ENCODE data around the gene CD8A.

CD8A gene

DNA sequence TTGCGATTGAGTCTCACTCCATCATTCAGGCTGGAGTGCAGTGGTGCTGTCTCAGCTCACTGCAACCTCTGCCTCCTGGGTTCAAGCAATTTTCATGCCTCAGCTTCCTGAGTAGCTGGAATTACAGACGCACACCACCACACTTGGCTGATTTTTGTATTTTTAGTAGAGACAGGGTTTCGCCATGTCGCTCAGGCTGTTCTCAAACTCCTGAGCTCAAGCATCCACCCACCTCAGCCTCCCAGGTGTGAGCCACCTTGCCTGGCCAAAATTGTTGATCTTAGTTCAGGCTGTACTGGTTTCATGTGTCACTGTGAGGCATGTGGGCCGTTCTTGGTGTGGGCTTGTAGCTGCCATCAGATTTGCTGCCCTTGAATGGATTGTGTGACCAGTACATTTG, 18.1 kb downstream of the CD8A start:
- Histone ChIP-seq H3K36me3 (ENCODE audit: insufficient read depth, low read length) (peaks cover 44% of the 10 kb centered on the region), H3K4me3 (ENCODE audit: low read depth in 1 of 2, low read length in 2 of 2) (no peak overlapping the region), H3K9ac (ENCODE audit: low read length) (no peak overlapping the region), H3K27me3 (ENCODE audit: control insufficient read depth in 1 of 2, insufficient read depth in 2 of 2, low read length in 2 of 2) (no peaks in the 10 kb centered on the region), H3K27ac (ENCODE audit: low read depth, low read length) (no peak overlapping the region), H3K4me1 (ENCODE audit: insufficient read depth, low read length) (peaks cover 7% of the 10 kb centered on the region), H3K9me3 (ENCODE audit: low read length) (no peaks in the 10 kb centered on the region)

GRCh38 chr2:86770816-86771301, 19.9 kb downstream of the CD8A start:
- Histone ChIP-seq H3K4me1 (ENCODE audit: insufficient read depth, low read length) (peaks cover 7% of the 10 kb centered on the region), H3K27me3 (ENCODE audit: control insufficient read depth in 1 of 2, insufficient read depth in 2 of 2, low read length in 2 of 2) (no peaks in the 10 kb centered on the region), H3K36me3 (ENCODE audit: insufficient read depth, low read length) (peaks cover 48% of the 10 kb centered on the region), H3K4me3 (ENCODE audit: low read depth in 1 of 2, low read length in 2 of 2) (no peak overlapping the region), H3K27ac (ENCODE audit: low read depth, low read length) (no peak overlapping the region), H3K9ac (ENCODE audit: low read length) (no peak overlapping the region), H3K9me3 (ENCODE audit: low read length) (no peaks in the 10 kb centered on the region)

- Histone ChIP-seq H3K4me3 (ENCODE audit: low read depth in 1 of 2, low read length in 2 of 2) (no peak overlapping the region), H3K4me1 (ENCODE audit: insufficient read depth, low read length) (peaks cover 7% of the 10 kb centered on the region), H3K9me3 (ENCODE audit: low read length) (no peaks in the 10 kb centered on the region), H3K36me3 (ENCODE audit: insufficient read depth, low read length) (peaks cover 48% of the 10 kb centered on the region), H3K27me3 (ENCODE audit: control insufficient read depth in 1 of 2, insufficient read depth in 2 of 2, low read length in 2 of 2) (no peaks in the 10 kb centered on the region), H3K9ac (ENCODE audit: low read length) (no peak overlapping the region), H3K27ac (ENCODE audit: low read depth, low read length) (no peak overlapping the region)
These were observed 20.9 kb downstream of the CD8A start for GRCh38 chr2:86769838-86770237.

DNA sequence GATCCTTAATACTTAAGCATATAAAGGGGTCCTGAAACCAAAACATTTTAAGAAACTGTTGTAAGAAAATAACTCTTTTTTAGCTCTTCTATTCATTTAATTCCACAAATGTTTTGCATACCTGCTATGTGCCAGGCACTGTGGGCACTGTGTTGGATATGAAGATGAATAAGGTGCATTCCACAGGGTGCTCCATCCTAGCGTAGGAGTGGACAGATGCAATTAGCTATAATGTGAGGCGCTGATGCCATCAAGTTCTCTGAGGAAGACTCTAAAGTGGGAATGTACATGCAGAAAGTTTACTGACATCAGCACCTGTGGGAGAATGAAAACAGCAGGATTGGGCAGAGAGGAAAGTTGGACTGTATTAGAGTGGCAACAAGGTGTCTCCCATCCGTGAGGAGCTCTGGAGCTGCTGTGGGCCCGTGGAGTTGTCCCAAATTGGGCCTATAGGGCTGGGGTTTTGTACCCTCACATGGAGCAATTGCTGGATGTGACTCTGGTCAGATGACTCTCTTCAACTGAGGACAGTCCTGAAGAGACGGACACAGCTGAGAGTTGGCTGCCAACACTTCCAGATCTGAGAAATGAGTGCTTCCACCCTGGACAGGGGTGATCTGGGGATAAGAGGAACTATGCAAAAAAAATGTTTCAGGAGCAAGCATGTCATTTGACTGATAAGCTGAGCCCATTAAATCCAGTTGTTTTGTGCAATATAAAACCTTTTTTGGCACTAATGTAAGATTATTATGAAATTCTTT, 22.3 kb downstream of the CD8A start:
- Histone ChIP-seq H3K27ac (ENCODE audit: low read depth, low read length) (no peak overlapping the region), H3K36me3 (ENCODE audit: insufficient read depth, low read length) (peaks cover 40% of the 10 kb centered on the region), H3K9me3 (ENCODE audit: low read length) (no peaks in the 10 kb centered on the region), H3K9ac (ENCODE audit: low read length) (no peak overlapping the region), H3K4me3 (ENCODE audit: low read depth in 1 of 2, low read length in 2 of 2) (no peak overlapping the region), H3K4me1 (ENCODE audit: insufficient read depth, low read length) (peaks cover 7% of the 10 kb centered on the region), H3K27me3 (ENCODE audit: control insufficient read depth in 1 of 2, insufficient read depth in 2 of 2, low read length in 2 of 2) (no peaks in the 10 kb centered on the region)

DNA sequence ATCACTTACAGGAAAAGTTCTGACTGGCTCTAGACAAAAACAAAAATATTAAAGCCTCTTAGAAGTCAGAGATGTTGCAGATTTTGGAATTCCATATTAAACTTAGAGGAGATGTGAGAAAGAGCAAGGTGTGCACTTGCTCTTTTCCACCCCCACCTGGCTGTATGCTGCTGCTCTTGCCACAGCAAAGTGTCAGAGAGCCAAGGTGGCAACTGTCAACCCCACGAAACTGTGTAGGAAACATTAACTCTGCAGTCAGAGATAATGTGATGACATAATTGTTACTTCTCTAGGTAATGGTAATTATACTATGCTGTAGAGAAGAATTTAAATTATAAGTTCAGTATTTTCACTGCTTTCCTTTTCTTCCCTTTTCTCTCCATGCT, 25.4 kb downstream of the CD8A start:
- Histone ChIP-seq H3K36me3 (ENCODE audit: insufficient read depth, low read length) (peaks cover 21% of the 10 kb centered on the region), H3K4me3 (ENCODE audit: low read depth in 1 of 2, low read length in 2 of 2) (no peak overlapping the region), H3K27ac (ENCODE audit: low read depth, low read length) (no peak overlapping the region), H3K9ac (ENCODE audit: low read length) (no peak overlapping the region), H3K4me1 (ENCODE audit: insufficient read depth, low read length) (peaks cover 7% of the 10 kb centered on the region), H3K9me3 (ENCODE audit: low read length) (no peaks in the 10 kb centered on the region), H3K27me3 (ENCODE audit: control insufficient read depth in 1 of 2, insufficient read depth in 2 of 2, low read length in 2 of 2) (no peaks in the 10 kb centered on the region)

DNA sequence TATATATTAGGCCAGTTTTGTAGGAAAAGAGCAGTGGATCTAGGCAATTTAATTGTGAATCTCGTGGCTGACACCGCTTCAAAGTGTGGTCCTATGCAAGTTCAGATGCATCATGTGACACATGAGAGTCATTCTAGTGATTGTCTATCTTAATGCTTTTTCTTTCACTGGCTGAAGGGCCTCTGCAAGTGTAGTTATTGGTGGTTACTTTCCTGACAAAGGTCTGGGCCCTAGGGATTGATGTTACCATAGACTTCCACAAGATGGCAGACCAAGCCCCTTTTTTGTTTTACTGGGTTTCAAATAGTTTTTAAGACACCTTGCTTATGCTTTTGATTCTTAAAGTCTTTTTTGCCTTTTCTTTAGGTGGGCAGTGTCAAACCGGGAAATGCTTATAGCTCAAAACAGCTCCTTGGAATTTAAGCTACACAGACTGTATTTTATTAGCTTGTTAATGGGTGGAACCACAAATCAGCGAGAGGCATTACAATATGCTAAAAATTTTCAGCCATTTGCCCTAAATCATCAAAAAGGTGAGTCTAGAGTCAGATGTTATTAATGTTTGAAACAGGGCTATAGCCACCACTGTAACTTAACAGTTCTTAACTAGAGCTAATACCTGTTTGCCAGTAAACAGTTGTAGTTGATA, 25.9 kb downstream of the CD8A start:
- H3K27me3 ChIP-seq (ENCODE audit: control insufficient read depth in 1 of 2, insufficient read depth in 2 of 2, low read length in 2 of 2) = no peaks in the 10 kb centered on the region
- H3K36me3 ChIP-seq (ENCODE audit: insufficient read depth, low read length) = peaks cover 16% of the 10 kb centered on the region

GRCh38 chr2:86760371-86760770, 30.3 kb downstream of the CD8A start:
- H3K4me1 ChIP-seq (ENCODE audit: insufficient read depth, low read length) = no peaks in the 10 kb centered on the region
- H3K27ac ChIP-seq (ENCODE audit: low read depth, low read length) = no peak overlapping the region
- peaks cover 9% of the 10 kb centered on the region for H3K36me3 ChIP-seq (ENCODE audit: insufficient read depth, low read length)
- H3K4me3 ChIP-seq (ENCODE audit: low read depth in 1 of 2, low read length in 2 of 2) = no peak overlapping the region
- no peak overlapping the region for H3K9ac ChIP-seq (ENCODE audit: low read length)
- H3K9me3 ChIP-seq (ENCODE audit: low read length) = no peaks in the 10 kb centered on the region
- H3K27me3 ChIP-seq (ENCODE audit: control insufficient read depth in 1 of 2, insufficient read depth in 2 of 2, low read length in 2 of 2) = no peaks in the 10 kb centered on the region

More for the DNA sequence above, 25.9 kb downstream of the CD8A start:
- H3K4me3 ChIP-seq (ENCODE audit: low read depth in 1 of 2, low read length in 2 of 2) = no peak overlapping the region
- peaks cover 7% of the 10 kb centered on the region for H3K4me1 ChIP-seq (ENCODE audit: insufficient read depth, low read length)
- no peak overlapping the region for H3K27ac ChIP-seq (ENCODE audit: low read depth, low read length)
- no peak overlapping the region for H3K9ac ChIP-seq (ENCODE audit: low read length)
- no peaks in the 10 kb centered on the region for H3K9me3 ChIP-seq (ENCODE audit: low read length)

DNA sequence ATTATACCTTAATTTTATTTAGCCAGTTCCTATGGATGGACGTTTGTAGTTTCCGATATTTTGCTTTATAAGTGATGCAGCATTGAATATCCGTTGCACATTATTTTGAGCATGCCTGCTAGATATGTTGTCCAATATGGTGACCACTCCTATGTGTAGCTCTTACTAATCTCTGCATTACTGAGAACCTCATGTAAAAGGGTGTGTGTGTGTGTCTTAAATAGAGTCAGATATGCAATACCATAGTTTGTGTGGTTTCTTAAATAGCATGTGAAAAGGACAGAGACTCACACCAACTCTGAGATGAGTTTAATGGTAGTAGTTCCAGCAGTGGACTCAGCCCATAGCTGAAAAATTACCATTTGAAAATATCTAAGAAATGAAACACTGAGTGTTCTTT, 32.3 kb downstream of the CD8A start:
- H3K9ac ChIP-seq (ENCODE audit: low read length) = no peak overlapping the region
- no peaks in the 10 kb centered on the region for H3K4me1 ChIP-seq (ENCODE audit: insufficient read depth, low read length)
- H3K36me3 ChIP-seq (ENCODE audit: insufficient read depth, low read length) = peaks cover 11% of the 10 kb centered on the region
- H3K27ac ChIP-seq (ENCODE audit: low read depth, low read length) = no peak overlapping the region
- H3K4me3 ChIP-seq (ENCODE audit: low read depth in 1 of 2, low read length in 2 of 2) = no peak overlapping the region
- H3K9me3 ChIP-seq (ENCODE audit: low read length) = no peaks in the 10 kb centered on the region
- no peaks in the 10 kb centered on the region for H3K27me3 ChIP-seq (ENCODE audit: control insufficient read depth in 1 of 2, insufficient read depth in 2 of 2, low read length in 2 of 2)

GRCh38 chr2:86753606-86754005, 37.1 kb downstream of the CD8A start:
- Histone ChIP-seq H3K4me1 (ENCODE audit: insufficient read depth, low read length) (peaks cover 5% of the 10 kb centered on the region), H3K4me3 (ENCODE audit: low read depth in 1 of 2, low read length in 2 of 2) (no peak overlapping the region), H3K27ac (ENCODE audit: low read depth, low read length) (no peak overlapping the region), H3K27me3 (ENCODE audit: control insufficient read depth in 1 of 2, insufficient read depth in 2 of 2, low read length in 2 of 2) (no peaks in the 10 kb centered on the region), H3K9me3 (ENCODE audit: low read length) (no peaks in the 10 kb centered on the region), H3K36me3 (ENCODE audit: insufficient read depth, low read length) (peaks cover 17% of the 10 kb centered on the region), H3K9ac (ENCODE audit: low read length) (no peak overlapping the region)

- H3K9ac ChIP-seq (ENCODE audit: low read length) = no peak overlapping the region
- no peaks in the 10 kb centered on the region for H3K9me3 ChIP-seq (ENCODE audit: low read length)
- H3K27ac ChIP-seq (ENCODE audit: low read depth, low read length) = no peak overlapping the region
- H3K36me3 ChIP-seq (ENCODE audit: insufficient read depth, low read length) = peaks cover 17% of the 10 kb centered on the region
- H3K4me3 ChIP-seq (ENCODE audit: low read depth in 1 of 2, low read length in 2 of 2) = no peak overlapping the region
- no peaks in the 10 kb centered on the region for H3K27me3 ChIP-seq (ENCODE audit: control insufficient read depth in 1 of 2, insufficient read depth in 2 of 2, low read length in 2 of 2)
- peaks cover 5% of the 10 kb centered on the region for H3K4me1 ChIP-seq (ENCODE audit: insufficient read depth, low read length)
These were observed 37.8 kb downstream of the CD8A start for GRCh38 chr2:86752934-86753333.

GRCh38 chr2:86751778-86752177, 38.9 kb downstream of the CD8A start:
- peaks cover 5% of the 10 kb centered on the region for H3K4me1 ChIP-seq (ENCODE audit: insufficient read depth, low read length)
- no peak overlapping the region for H3K9ac ChIP-seq (ENCODE audit: low read length)
- no peak overlapping the region for H3K27ac ChIP-seq (ENCODE audit: low read depth, low read length)
- H3K36me3 ChIP-seq (ENCODE audit: insufficient read depth, low read length) = peaks cover 17% of the 10 kb centered on the region
- no peaks in the 10 kb centered on the region for H3K9me3 ChIP-seq (ENCODE audit: low read length)
- H3K4me3 ChIP-seq (ENCODE audit: low read depth in 1 of 2, low read length in 2 of 2) = no peak overlapping the region
- no peaks in the 10 kb centered on the region for H3K27me3 ChIP-seq (ENCODE audit: control insufficient read depth in 1 of 2, insufficient read depth in 2 of 2, low read length in 2 of 2)

All from muscle layer of colon (tissue), 2 donors.